OCI-LY3 (cell line): ENCODE data around the gene ZFYVE28.
"Not testable (repeated sequence)": the region's sequence is repeated elsewhere in the genome, so short reads cannot be mapped to it uniquely, and the experiment has no call there.

Source experiments
- EZH2phosphoT487 ChIP-seq: fragments of 200-600 bp; shearing (Covaris generic); IDR thresholded peaks from 2 replicates; pipeline ENCODE4 v1.6.1; 2018; ENCODE audit warnings: antibody characterized with exemption, mixed run types, low read depth
- TF ChIP-seq, protein P1 (sequence below): fragments of 200-600, 300-600 bp; sonication (generic); IDR thresholded peaks from 2 replicates; pipeline ENCODE4 v1.5.1; 2014; ENCODE audit warnings: antibody characterized with exemption, low read length, low read depth

GRCh38 chr4:2383220-2383631, 35.2 kb downstream of the ZFYVE28 start:
- TF ChIP-seq, protein P1, sequence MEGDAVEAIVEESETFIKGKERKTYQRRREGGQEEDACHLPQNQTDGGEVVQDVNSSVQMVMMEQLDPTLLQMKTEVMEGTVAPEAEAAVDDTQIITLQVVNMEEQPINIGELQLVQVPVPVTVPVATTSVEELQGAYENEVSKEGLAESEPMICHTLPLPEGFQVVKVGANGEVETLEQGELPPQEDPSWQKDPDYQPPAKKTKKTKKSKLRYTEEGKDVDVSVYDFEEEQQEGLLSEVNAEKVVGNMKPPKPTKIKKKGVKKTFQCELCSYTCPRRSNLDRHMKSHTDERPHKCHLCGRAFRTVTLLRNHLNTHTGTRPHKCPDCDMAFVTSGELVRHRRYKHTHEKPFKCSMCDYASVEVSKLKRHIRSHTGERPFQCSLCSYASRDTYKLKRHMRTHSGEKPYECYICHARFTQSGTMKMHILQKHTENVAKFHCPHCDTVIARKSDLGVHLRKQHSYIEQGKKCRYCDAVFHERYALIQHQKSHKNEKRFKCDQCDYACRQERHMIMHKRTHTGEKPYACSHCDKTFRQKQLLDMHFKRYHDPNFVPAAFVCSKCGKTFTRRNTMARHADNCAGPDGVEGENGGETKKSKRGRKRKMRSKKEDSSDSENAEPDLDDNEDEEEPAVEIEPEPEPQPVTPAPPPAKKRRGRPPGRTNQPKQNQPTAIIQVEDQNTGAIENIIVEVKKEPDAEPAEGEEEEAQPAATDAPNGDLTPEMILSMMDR = not testable (repeated sequence)
- TF ChIP-seq EZH2phosphoT487 = not testable (repeated sequence)
